Pulmonary artery endothelial cell (primary cell): Measurements from ENCODE around the gene RPL18A. TPM values are rescaled to one million over a fixed set of nuclear protein-coding genes. Genes with fewer than 3 reads are reported as not detected.
A peak's percentile ranks its signal among the peaks of the same experiment; 100 is the strongest.

Experiments
- DNase-seq: peaks from one replicate; pipeline ENCODE4 v3.0.0-alpha.2; 2011; ENCODE audit warnings: low read depth, low spot score
- total RNA-seq: library from RNA; depleted of rRNA; stranded (reverse); fragments of >200 nt; gene quantifications from 2 replicates; pipeline ENCODE4 v1.2.3, GENCODE V29; 2014

RPL18A gene
- 1,161 and 1,468 TPM in 2 replicates for total RNA-seq

DNA sequence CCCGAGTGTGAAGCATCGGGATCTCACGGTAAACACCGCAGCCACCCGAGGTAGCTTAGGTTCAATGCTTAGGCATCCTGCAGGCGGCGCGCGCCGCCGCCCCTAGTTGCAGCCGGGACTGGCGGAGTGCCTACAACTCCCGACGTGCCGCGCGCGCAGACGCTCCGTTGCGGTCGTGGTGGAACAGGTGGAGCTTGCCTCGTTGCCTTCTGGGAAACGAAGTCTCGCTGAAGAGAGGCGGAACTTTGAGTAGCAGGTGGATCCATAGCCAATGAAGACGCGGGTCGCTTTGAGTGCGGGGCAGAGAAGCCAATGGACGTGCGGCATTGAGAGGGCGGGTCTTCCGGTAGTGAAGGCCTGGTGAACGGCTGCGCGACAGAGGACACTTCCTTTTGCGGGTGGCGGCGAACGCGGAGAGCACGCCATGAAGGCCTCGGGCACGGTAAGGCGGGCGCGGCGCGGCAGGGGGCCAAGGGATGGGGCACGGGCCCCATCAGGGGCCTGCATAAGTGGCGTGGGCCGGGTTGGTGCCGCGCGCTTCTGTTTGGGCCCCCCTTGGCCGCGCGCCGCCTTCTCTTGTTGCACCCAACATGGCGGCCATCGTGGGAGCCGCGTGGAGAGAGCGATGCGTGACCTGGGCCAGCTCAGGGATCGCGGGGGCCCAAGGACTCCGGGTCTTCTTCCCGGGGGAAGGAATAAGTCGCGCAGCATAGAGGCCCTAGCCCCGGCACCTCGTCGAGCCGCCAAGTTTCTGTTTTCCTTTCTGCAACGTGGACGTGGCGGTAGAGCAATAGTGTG lies at the start of gene RPL18A:
Gene RPL18A (plus strand): TSS at position 378 of the 798 bp plus-strand sequence. CDS start 47 bp downstream, at position 425.
- peak; percentile 99 for DNase-seq

DNA sequence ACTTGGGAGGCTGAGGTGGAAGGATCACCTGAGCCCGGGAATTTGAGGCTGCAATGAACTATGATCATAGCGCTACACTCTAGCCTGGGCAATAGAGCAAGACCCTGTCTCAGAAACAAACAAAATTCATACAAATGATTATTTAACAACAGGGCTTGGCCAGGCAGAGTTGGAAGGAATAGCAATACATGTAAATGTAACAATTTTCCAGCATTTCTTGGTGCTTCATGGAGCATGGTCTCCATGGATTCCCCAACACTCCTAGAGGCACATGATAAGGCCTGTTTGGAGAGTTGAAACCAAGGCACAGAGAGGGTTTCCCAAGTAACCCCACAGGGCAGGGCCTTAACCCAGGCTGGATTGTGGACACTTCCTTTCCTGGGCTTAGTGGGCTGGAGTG lies 48.6 kb upstream of the RPL18A start:
- no peak for DNase-seq

DNA sequence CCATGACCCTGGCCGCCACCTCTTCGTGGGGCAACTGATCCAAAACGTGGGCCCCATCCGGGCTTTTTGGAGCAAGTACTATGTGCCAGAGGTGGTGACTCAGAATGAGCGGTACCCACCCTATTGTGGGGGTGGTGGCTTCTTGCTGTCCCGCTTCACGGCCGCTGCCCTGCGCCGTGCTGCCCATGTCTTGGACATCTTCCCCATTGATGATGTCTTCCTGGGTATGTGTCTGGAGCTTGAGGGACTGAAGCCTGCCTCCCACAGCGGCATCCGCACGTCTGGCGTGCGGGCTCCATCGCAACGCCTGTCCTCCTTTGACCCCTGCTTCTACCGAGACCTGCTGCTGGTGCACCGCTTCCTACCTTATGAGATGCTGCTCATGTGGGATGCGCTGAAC lies 48.0 kb upstream of the RPL18A start:
- no peak for DNase-seq

DNA sequence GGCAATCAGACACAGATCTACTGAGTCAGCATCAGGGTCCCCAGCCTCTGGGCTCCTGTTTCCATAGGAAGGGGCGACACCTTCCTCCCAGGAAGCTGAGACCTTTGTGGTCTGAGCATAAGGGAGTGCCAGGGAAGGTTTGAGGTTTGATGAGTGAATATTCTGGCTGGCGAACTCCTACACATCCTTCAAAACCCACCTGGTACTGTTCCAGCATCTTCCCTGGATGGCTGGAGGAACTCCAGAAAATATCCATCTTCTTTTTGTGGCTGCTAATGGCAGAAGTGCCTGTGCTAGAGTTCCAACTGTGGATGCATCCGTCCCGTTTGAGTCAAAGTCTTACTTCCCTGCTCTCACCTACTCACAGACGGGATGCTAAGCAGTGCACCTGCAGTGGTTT lies 47.6 kb upstream of the RPL18A start:
- DNase-seq, result no peak

DNA sequence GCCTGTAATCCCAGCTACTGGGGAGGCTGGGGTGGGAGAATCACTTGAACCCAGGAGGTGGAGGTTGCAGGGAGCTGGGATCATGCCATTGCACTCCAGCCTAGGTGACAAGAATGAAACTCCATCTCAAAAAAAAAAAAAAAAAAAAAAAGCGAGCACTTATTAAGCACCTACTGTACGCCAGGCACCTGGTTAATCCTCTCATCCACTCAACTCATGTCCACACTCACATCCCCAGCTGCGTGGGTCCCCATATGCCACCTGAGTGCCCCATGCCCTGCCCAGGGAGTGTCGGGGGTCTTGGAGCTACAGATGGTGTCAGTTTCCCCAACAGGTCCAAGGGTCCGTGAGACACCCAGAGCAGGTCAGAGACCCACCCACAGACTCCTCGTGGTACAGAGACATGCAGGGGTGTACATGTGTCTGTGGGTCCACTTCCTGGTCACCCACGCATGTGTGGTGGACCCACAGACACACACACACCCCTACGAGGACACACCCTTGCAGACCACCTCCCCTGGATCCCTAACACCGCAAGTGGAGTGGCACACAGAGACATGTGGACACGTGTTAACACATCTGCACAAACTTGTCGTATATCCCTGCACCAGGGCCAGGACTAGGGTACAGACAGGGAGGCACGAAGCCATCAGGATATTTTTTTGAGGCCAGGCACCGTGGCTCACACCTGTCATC lies 41.9 kb upstream of the RPL18A start:
- DNase-seq, result no peak

DNA sequence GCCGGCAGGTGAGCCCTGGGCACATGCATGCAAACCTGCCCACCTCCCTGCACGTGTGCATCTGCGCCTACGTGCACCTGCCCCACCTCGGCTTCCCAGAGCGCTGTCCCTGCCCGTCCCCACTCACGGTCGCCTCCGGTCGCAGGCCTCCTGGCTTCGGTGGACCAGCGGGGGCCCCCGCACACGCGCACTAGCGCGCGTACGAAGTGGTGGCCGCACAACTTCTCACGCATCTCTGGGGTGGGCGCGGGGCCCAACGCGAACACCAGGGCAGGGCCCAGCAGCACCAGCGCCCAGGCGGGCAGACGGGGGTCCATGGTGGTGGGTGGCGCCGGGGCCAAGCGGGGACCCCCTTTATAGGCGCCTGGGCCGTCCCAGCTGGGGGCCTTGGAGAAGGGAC lies 38.5 kb upstream of the RPL18A start, which contains the start of gene INSL3:
Gene INSL3 (minus strand): TSS at position 330 of the 400 bp plus-strand sequence. CDS start 13 bp downstream, at position 317.
- DNase-seq, result no peak

DNA sequence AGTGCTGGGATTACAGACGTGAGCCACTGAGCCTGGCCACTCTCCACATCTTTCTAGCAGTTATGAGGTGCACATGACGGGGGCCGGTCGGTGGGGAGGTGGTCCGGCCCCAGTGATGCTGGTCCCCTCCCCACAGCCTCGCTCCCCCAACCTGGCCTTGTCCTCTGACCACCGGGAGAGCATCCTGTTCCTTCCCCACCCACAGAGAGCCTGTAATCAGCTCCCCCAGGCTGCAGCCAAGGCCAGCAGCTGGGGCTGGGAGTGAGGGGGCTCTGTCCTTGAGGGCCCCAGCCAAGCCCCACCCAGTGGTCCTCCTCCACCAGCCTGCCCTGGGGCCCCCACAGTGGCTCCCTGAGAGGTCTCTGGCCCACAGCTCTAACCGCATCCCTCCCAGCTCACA lies 35.4 kb upstream of the RPL18A start:
- no peak for DNase-seq

DNA sequence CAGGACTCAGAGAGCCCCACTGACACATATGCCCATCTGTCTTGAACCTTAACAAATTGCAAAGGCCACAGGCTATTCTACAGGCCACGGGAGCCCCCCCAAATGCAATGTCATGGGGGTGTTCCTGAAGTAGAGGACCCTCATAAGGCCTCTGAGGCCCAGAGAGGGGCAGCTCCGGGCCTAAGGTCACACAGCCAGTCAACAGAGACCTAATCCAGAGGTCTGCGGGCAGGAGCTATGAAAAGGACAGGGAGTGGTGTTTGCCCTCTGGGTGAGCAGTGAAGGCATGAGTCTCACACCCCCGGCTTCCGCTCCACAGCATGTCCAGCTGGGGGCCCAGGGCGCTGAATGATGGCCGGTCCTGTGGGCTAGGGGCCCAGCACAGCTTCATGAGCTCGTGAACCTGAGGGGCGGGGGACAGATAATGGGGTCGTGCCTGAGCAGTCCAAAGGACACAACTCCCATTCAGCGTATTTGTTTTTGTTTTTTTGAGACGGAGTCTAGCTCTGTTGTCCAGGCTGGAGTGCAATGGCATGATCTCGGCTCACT lies 33.1 kb upstream of the RPL18A start:
- DNase-seq, result no peak

DNA sequence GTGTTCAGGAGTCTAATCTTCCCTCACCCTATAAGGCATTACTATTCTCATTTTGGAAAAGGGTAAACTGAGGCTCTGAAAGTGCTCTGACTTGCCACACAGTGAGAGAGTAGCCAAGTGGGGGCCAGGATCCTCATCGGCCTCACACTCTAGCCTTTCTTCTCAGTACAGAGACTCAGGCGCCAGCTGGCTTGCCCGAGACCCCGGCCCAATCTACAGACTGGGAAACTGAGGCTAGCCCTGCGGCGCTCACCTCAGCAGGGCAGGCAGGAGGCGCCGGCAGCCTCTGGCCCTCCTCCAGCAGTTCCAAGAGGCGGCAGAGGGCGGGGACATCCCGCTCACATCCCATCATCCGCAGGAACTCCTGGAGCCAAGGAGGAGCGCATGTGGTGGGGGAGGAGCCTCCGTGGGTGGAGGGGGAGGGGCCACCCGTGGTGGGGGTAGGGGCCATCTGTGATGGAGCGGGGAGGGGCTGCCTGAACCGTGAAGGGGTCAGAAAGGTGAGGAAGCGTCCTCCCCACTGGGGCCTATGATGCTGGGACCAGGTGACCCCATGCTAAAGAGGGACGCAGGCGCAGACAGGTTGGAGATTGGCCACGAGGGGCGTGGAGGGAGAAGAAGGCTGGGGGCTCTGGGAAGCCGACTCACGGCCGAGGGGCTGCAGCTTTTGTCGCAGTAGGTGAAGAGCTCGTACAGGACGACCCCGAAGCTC lies 29.7 kb upstream of the RPL18A start:
- DNase-seq, result no peak

DNA sequence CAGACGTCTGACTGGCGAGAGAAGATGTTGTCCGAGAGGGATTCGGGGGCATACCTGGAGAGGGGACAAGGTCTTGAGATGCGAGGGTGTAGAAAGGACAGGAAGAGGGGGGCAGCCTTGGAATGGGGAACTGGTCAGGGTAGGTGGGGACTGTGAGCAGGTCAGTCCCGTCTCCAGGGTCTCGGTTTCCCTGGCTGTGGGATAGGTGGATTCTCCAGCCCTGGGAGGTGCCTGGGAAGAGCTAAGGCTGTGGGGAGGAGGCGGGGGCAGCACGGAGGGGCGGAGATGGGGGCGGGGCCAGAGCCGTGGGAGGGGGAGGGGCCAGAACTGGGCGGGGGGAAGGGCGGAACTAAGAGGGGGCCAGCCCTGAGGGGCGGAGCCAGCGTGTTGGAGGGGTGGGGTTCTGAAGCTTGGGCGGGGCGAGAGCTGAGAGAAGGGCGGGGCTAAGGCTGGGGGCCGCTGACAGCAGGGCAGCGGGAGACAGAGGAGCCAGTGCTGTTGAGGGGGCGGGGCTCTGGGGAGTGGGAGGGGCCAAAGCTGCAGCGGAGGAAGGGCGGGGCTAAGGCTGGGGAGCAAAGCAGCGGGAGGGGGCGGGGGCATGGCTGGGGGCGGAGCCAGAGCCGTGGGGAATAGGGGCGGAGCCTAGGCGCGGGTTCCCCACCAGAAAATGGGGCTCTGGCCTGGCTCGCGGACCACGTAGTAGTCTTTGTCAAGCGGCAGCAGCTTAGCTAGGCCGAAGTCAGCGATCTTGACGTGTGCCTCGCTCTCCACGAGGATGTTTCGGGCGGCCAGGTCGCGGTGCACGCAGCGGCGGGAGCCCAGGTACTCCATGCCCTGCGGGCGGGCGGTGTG lies 28.9 kb upstream of the RPL18A start:
- DNase-seq, result peak; percentile 17

DNA sequence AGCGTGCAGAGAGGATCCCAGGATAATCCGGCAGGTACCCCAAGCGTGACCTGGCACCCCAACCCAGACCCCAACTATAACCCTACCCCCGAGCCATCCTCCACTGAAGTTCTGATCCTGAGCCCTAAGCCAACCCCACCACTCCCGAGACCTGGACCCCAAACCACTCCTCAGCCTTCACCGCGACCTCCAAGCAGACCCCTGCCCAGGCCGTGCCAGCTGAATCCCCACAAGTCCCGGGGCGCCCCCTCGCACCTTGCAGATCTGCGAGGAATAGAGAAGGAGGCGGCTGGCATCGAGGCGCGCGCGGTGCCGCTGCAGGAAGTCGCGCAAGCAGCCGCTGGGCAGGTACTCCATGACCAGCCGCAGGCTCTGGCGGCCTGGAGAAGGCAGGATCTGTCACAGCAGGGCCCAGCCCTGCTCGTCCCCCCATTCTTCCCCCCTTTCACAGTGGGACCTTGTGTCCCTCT lies 28.3 kb upstream of the RPL18A start:
- DNase-seq, result no peak

DNA sequence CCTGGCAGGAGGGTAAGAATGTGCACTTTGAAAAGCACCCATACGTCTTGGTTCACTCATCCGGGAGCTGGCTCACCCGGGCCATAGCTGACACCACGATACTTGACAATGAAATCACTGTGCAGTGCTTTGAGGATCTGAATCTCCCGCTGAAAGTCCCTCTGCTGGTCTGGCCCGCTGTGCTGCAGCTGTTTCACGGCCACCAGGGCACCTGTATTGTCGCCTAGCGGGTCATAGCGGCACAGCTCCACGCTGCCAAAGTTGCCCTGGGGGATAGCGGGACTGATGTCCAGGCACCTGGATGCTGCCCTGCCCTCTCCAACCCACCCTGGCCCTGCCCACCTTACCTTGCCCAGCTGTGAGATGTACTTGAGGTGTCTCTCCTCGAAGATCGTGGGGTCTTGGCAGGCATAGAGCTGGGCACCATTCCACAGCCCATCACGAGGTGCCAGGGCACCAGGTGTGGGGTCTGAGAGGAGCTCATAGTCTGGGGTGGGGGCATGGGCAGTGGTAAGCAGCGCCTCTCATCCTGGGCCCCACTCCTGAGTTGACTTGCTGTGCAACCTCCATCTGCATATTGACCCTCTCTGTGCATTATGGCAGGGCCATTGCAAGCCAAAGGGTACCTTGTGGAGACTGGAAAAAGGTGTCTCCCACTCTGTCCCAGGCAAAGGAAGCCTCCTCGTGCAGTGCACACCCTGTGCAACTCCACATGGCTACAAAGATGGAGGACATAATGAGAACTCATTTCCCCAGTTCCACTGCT lies 27.1 kb upstream of the RPL18A start:
- DNase-seq, result no peak

DNA sequence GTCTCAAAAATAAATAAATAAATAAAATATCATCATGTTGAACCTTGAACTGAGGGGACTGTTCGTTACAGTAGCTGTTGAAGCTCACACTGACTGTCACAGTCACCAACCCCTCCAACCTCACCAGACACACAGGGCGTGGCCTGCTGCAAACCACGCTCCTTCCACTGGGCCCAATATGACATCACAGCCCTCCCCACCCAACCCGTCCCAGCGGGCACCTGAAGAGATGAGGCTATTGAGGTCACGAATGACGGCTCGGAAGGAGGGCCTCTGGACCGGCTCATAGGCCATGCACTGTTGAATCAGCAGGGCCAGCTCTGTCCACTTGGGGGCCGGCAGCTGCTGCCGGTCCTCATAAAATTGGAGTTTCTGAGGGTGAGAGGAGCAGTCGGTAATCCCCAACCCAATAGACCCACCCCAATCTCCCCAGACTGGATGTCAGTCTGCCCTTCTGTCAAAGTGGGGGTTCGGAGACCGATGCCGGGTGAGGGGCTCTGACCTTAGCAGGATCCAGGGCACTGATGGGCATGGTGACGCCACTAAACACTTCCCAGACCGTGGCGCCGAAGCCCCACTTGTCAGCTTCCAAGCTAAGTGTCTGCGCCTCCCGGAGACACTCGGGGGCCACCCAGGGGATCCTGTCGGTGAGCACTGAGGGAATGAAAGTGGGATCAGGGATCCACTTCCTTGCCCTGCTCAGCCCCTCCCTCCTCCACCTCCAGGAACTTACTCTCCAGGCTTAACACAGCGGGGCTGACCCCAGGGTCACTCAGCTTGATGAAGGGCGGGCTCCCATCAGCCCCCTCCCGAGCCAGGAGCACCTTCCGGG lies 25.1 kb upstream of the RPL18A start:
- DNase-seq, result no peak

DNA sequence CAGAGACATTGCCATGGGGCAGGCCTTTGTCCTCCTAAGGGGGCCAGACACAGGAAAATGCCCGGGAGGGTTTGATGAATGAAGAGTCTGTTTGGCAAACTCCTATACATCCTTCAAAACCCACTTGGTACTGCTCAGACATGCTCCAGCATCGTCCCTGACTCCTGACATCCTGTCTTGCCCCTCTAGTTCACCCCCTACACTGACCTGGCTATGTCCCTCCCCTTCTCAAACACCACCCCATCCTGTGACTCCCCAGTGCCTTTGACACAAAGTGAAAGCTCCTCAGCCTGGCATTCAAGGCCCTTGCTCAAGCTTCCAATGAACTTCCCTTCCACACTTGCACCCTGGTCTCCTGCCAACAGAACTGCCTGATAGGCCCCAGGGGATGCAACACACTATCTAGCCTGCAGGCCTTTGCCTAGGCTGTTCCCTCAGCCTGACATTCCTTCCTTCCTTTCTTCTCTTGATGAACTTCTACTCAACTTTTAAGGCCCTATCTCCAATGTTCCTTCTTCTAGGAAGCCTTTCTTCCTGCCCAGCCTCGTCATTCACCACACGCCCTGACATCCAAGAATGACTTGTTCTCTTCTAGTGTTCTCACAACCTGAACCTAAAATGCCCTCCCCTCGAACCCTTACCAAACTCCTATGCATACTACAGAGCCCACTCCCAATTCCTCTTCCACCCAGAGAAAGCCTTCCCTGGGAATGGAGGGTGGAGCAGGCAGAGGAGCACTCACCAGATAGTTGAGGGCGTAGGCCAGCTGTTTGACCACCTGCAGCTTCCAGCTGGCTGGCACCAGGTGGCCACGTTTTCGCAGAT lies 24.3 kb upstream of the RPL18A start:
- no peak for DNase-seq

DNA sequence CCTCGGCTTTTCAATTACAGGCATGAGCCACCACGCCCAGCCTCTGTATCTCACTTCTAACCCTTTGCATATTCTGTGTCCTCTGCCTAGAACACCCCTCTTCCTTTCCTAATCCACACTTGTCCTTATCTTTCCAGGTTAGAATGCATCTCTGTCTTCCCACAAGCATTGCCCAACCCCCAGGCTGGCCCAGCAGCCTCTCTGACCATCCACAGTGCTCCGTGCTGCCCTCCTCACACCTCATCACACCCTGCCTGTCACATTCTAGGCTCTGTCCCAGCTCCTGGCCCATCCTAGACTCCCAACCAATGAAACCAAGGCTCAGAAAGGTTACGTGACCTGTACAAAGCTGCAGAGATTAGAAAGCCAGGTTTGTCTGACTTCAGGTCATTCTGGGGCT lies 23.2 kb upstream of the RPL18A start:
- no peak for DNase-seq

DNA sequence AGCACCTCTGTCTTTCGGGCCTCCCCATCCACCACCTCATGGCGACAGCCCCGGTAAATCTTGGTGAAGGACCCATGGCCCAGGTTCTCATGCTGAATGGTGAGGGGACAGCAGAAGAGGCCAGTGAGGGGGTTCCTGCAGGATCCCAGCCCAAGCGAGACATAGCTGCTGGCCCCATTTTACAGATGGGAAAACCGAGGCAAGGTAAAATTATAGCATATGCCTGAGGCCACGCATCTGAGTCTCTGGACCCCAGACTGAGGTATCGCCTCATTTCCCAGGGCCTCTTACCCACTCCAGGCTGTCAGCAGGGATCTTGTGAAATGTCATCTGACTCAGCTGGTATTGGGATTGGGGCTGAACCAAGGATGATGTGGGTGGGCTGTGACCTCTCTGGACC lies 21.7 kb upstream of the RPL18A start:
- no peak for DNase-seq

DNA sequence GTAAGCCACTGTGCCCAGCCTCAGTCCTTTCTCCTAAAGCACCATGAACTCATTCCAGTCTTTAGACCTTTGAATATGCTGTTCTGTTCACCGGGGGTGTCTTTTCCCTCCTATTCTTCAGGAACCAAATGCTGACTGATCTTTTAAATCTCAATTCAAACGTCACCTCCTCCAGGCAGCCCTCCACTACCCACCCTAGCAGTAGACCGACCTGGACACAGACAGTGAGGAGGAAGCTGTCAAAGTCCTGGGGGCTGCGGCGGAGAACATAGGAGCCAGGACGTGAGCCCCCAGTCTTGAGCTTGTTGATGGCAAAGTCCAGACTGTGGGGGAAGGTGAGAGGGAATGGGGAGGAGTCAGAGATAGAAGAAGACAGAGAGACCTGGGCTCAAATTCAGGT lies 19.7 kb upstream of the RPL18A start:
- DNase-seq, result no peak

DNA sequence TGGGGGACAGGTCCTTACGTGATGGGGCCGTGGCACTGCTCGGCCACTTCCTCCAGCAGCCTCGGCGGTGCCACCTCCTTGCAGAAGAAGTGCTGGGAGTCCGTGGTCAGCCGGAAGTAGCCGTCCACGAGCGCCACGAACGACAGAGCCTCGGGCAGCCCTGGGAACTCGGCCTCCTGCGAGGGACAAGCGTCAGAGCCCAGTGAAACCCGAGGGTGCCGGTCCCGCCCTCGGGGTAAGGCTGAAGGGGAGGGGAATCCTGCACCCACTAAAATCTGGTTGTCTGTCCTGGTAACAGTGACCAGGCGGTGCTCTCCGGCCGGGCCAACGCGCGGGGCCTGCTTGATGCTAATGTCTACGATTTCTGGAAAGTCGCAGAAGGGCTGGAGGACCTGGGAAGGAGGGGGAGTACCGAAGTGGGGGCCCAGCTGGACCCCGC lies 18.3 kb upstream of the RPL18A start:
- DNase-seq, result no peak
